ENCODE measurements around the gene MSS51.

MSS51 gene

GRCh38 chr10:73433538-73433867, at the start of gene MSS51:
TSS of gene MSS51 (minus strand) at chr10:73433561. CDS start at chr10:73428284, 5,277 bp downstream.
- DNase-seq: no peak

- DNase-seq: no peak
These were observed 46.8 kb upstream of the MSS51 start for GRCh38 chr10:73480158-73480557.

- DNase-seq: no peak
These were observed 45.3 kb upstream of the MSS51 start for GRCh38 chr10:73478636-73479035.

- DNase-seq: no peak
These were observed 37.9 kb upstream of the MSS51 start for GRCh38 chr10:73471226-73471625.

GRCh38 chr10:73469579-73469978, 36.2 kb upstream of the MSS51 start:
- no peak for DNase-seq

- no peak for DNase-seq
These were observed 33.8 kb upstream of the MSS51 start for GRCh38 chr10:73467206-73467605.

GRCh38 chr10:73465978-73466726, 32.8 kb upstream of the MSS51 start:
- no peak for DNase-seq

GRCh38 chr10:73460897-73461296, 27.5 kb upstream of the MSS51 start:
- no peak for DNase-seq

- DNase-seq: no peak
These were observed 26.4 kb upstream of the MSS51 start for GRCh38 chr10:73459683-73460314.

- DNase-seq: no peak
These were observed 23.0 kb upstream of the MSS51 start for GRCh38 chr10:73456187-73456890.

- no peak for DNase-seq
These were observed 15.8 kb upstream of the MSS51 start for GRCh38 chr10:73449113-73449512.

- DNase-seq: no peak
These were observed 15.0 kb upstream of the MSS51 start for GRCh38 chr10:73448384-73448783.

GRCh38 chr10:73446926-73447325, 13.6 kb upstream of the MSS51 start:
- DNase-seq: no peak

GRCh38 chr10:73444457-73444856, 11.1 kb upstream of the MSS51 start:
- DNase-seq: no peak

GRCh38 chr10:73439605-73440312, 6.4 kb upstream of the MSS51 start:
- DNase-seq: no peak

GRCh38 chr10:73439055-73439454, 5.7 kb upstream of the MSS51 start:
- DNase-seq: no peak

GRCh38 chr10:73432646-73433537, 469 bp downstream of the MSS51 start:
- DNase-seq: no peak

GRCh38 chr10:73426318-73426717, 7.0 kb downstream of the MSS51 start:
- DNase-seq: no peak

- no peak for DNase-seq
These were observed 8.9 kb downstream of the MSS51 start for GRCh38 chr10:73424478-73424877.

GRCh38 chr10:73423309-73423708, 10.1 kb downstream of the MSS51 start:
- DNase-seq: no peak

GRCh38 chr10:73416571-73416970, 16.8 kb downstream of the MSS51 start:
- DNase-seq: no peak

GRCh38 chr10:73414230-73414945, 19.0 kb downstream of the MSS51 start:
- no peak for DNase-seq

Data from activated CD4-positive, CD25-positive, alpha-beta regulatory T cell treated with anti-CD3 and anti-CD28 coated beads, Interleukin-2, amount 50 U/mL, for 72 hours (primary cell).